Measurements from ENCODE around the gene CTXN1. TPM values are rescaled to one million over a fixed set of nuclear protein-coding genes. Genes with fewer than 3 reads are reported as not detected.
"Not testable (repeated sequence)": the region's sequence is repeated elsewhere in the genome, so short reads cannot be mapped to it uniquely, and the experiment has no call there.

CTXN1 gene
- total RNA-seq, 1 donor from 2014 or later = 1.8 TPM

GRCh38 chr19:7918062-7918614 is 7.8 kb downstream of the CTXN1 start:
- Mint-ChIP-seq H3K36me3 (ENCODE audit: low read depth) (peaks cover 19% of the 10 kb centered on the region), H3K27me3 (peaks cover 29% of the 10 kb centered on the region), H3K4me1 (peaks cover 26% of the 10 kb centered on the region), H3K4me3 (peak overlapping the region; percentile 75)
- H3K27ac Mint-ChIP-seq, H3K9me3 Mint-ChIP-seq, DNase-seq: not testable (repeated sequence)
- intact Hi-C loops (cut with micrococcal nuclease) = loop anchor here (5.0 kb wide), 1 partner anchor 721 kb away; no protein-coding TSS in a partner anchor

- Mint-ChIP-seq H3K27me3 (peaks cover 29% of the 10 kb centered on the region), H3K9me3 (no peaks in the 10 kb centered on the region), H3K4me3 (peak overlapping the region; percentile 85), H3K27ac (peak overlapping the region; percentile 45), H3K36me3 (ENCODE audit: low read depth) (peaks cover 21% of the 10 kb centered on the region), H3K4me1 (peaks cover 29% of the 10 kb centered on the region)
- intact Hi-C loops (cut with micrococcal nuclease) = loop anchor here (5.0 kb wide), 1 partner anchor 720 kb away; no protein-coding TSS in a partner anchor
- peak; percentile 89 for DNase-seq
Observed at GRCh38 chr19:7917267-7918061, 8.5 kb downstream of the CTXN1 start.

- H3K4me3 Mint-ChIP-seq = peak overlapping the region; percentile 85
- no peaks in the 10 kb centered on the region for H3K9me3 Mint-ChIP-seq
- peaks cover 19% of the 10 kb centered on the region for H3K36me3 Mint-ChIP-seq (ENCODE audit: low read depth)
- H3K27me3 Mint-ChIP-seq = peaks cover 29% of the 10 kb centered on the region
- DNase-seq = no peak
- H3K4me1 Mint-ChIP-seq = peaks cover 27% of the 10 kb centered on the region
- intact Hi-C loops (cut with micrococcal nuclease) = loop anchor here (5.0 kb wide), 1 partner anchor 720 kb away; no protein-coding TSS in a partner anchor
- H3K27ac Mint-ChIP-seq = peak overlapping the region; percentile 45
Observed at GRCh38 chr19:7916955-7917266, 9.0 kb downstream of the CTXN1 start.

GRCh38 chr19:7916103-7916954 is 9.6 kb downstream of the CTXN1 start:
- peak; percentile 93 for DNase-seq
- Mint-ChIP-seq H3K4me3 (peak overlapping the region; percentile 85), H3K27ac (peak overlapping the region; percentile 25), H3K4me1 (peaks cover 24% of the 10 kb centered on the region), H3K27me3 (peaks cover 29% of the 10 kb centered on the region), H3K9me3 (no peaks in the 10 kb centered on the region), H3K36me3 (ENCODE audit: low read depth) (peaks cover 24% of the 10 kb centered on the region)
- intact Hi-C loops (cut with micrococcal nuclease) = loop anchor here (5.0 kb wide), 1 partner anchor 719 kb away; no protein-coding TSS in a partner anchor

GRCh38 chr19:7915250-7916102 is 10.5 kb downstream of the CTXN1 start:
- no peak for DNase-seq
- no peaks in the 10 kb centered on the region for H3K9me3 Mint-ChIP-seq
- peak overlapping the region; percentile 85 for H3K4me3 Mint-ChIP-seq
- H3K4me1 Mint-ChIP-seq = peaks cover 18% of the 10 kb centered on the region
- intact Hi-C loops (cut with micrococcal nuclease) = loop anchor here (5.0 kb wide), 1 partner anchor 718 kb away; no protein-coding TSS in a partner anchor
- peaks cover 27% of the 10 kb centered on the region for H3K27me3 Mint-ChIP-seq
- H3K36me3 Mint-ChIP-seq (ENCODE audit: low read depth) = peaks cover 26% of the 10 kb centered on the region
- no peak overlapping the region for H3K27ac Mint-ChIP-seq

- DNase-seq = no peak
- Mint-ChIP-seq H3K36me3 (ENCODE audit: low read depth) (peaks cover 27% of the 10 kb centered on the region), H3K4me1 (peaks cover 12% of the 10 kb centered on the region), H3K9me3 (no peaks in the 10 kb centered on the region), H3K27me3 (peaks cover 23% of the 10 kb centered on the region), H3K27ac (no peak within 1 kb of the TSS), H3K4me3 (peak within 1 kb of the TSS; percentile 85)
- intact Hi-C loops (cut with micrococcal nuclease) = loop anchor here (5.0 kb wide), 1 partner anchor 717 kb away; no protein-coding TSS in a partner anchor
Observed at GRCh38 chr19:7914598-7915045, 11.3 kb downstream of the CTXN1 start, which contains the start of gene TGFBR3L. TGFBR3L (plus strand) TSS chr19:7914830.

GRCh38 chr19:7914099-7914498 is 11.8 kb downstream of the CTXN1 start:
- intact Hi-C loops (cut with micrococcal nuclease) = no loop called here
- Mint-ChIP-seq H3K4me3 (no peak overlapping the region), H3K9me3 (no peaks in the 10 kb centered on the region), H3K4me1 (peaks cover 10% of the 10 kb centered on the region), H3K27me3 (peaks cover 21% of the 10 kb centered on the region), H3K36me3 (ENCODE audit: low read depth) (peaks cover 26% of the 10 kb centered on the region), H3K27ac (no peak overlapping the region)
- no peak for DNase-seq

GRCh38 chr19:7913652-7914051 is 12.3 kb downstream of the CTXN1 start:
- Mint-ChIP-seq H3K4me1 (peaks cover 10% of the 10 kb centered on the region), H3K27ac (no peak overlapping the region), H3K9me3 (no peaks in the 10 kb centered on the region), H3K27me3 (peaks cover 21% of the 10 kb centered on the region), H3K4me3 (no peak overlapping the region), H3K36me3 (ENCODE audit: low read depth) (peaks cover 26% of the 10 kb centered on the region)
- DNase-seq = no peak
- intact Hi-C loops (cut with micrococcal nuclease) = no loop called here

GRCh38 chr19:7912697-7913564 is 13.0 kb downstream of the CTXN1 start:
- no peaks in the 10 kb centered on the region for H3K9me3 Mint-ChIP-seq
- H3K4me1 Mint-ChIP-seq = peaks cover 7% of the 10 kb centered on the region
- H3K27me3 Mint-ChIP-seq = peaks cover 16% of the 10 kb centered on the region
- intact Hi-C loops (cut with micrococcal nuclease) = no loop called here
- H3K27ac Mint-ChIP-seq = no peak overlapping the region
- H3K36me3 Mint-ChIP-seq (ENCODE audit: low read depth) = peaks cover 26% of the 10 kb centered on the region
- H3K4me3 Mint-ChIP-seq = no peak overlapping the region
- no peak for DNase-seq

GRCh38 chr19:7912144-7912696 is 13.7 kb downstream of the CTXN1 start:
- peaks cover 7% of the 10 kb centered on the region for H3K4me1 Mint-ChIP-seq
- H3K27ac Mint-ChIP-seq = no peak overlapping the region
- H3K9me3 Mint-ChIP-seq = no peaks in the 10 kb centered on the region
- H3K27me3 Mint-ChIP-seq = peaks cover 14% of the 10 kb centered on the region
- no peak for DNase-seq
- H3K4me3 Mint-ChIP-seq = no peak overlapping the region
- intact Hi-C loops (cut with micrococcal nuclease) = no loop called here
- H3K36me3 Mint-ChIP-seq (ENCODE audit: low read depth) = peaks cover 30% of the 10 kb centered on the region

GRCh38 chr19:7911508-7912143 is 14.3 kb downstream of the CTXN1 start:
- intact Hi-C loops (cut with micrococcal nuclease) = no loop called here
- H3K36me3 Mint-ChIP-seq (ENCODE audit: low read depth) = peaks cover 30% of the 10 kb centered on the region
- peak overlapping the region; percentile 62 for H3K27ac Mint-ChIP-seq
- H3K9me3 Mint-ChIP-seq = no peaks in the 10 kb centered on the region
- H3K4me1 Mint-ChIP-seq = peaks cover 7% of the 10 kb centered on the region
- peaks cover 11% of the 10 kb centered on the region for H3K27me3 Mint-ChIP-seq
- no peak for DNase-seq
- H3K4me3 Mint-ChIP-seq = no peak overlapping the region
